HS-5 (cell line): ENCODE results near the gene KLHL13.
"Not testable (repeated sequence)": the region's sequence is repeated elsewhere in the genome, so short reads cannot be mapped to it uniquely, and the experiment has no call there.

Experiments
- DNase-seq: peaks from one replicate; pipeline ENCODE4 v3.0.0-alpha.2; 2012; ENCODE audit warnings: low read depth

KLHL13 gene

DNA sequence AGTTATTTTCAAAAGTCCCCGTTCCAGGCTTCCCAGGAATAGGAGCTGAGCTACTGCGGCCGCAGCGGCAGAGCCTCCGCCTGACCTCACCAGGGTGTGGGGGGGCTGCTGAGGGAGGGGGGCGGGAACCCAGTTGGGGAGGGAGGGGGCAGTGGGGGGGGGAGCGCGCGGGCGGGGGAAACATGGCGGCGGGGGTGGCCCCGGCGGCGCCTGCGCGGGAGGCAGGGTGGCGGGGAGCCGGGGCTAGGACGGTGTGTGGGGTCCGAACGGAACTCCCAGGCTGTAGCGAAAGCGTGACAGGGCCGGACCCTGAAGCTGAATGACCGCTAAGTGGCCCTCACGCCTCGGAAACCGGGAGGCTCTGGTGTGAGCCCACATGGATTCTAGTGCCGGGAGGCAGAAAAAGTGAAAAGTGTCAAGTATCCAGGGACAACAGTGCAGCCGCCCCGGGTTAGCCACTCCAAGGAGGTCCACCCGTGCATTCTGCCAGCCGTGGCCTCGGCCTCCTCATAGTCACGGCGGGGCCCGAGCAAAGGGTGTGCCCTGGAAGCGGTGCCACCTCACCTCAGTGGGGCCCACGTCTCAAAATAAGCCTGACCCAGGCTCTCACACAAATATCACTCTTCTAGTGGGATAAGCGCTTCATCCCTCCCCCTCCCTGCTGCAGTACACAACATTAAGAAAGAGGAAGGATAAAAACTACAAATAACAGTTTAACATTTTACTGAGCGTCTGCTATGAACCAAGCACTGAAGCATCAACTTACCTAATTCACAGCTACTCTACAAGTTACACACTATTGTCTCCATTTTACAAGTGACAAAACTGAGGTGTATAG lies at the start of gene KLHL13:
KLHL13 (minus strand) TSS at position 98 of the 838 bp plus-strand sequence. CDS start 88,337 bp downstream, outside the sequence.
- no peak for DNase-seq

DNA sequence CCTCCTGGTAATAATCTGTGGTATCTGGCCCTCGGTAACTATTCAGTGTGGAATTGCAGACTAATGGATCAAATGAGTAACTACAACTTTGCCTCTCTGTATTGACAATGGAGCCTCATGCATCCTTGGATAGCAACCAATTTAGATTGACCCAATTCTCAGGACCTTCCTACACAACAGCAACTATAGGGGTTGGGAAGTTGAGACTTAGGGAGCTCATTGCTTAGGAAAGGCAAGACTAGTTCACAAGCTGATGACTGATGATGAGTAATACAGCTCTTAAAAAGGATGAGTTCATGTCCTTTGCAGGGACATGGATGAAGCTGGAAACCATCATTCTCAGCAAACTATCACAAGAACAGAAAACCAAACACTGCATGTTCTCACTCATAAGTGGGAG lies 47.5 kb upstream of the KLHL13 start:
- no peak for DNase-seq

DNA sequence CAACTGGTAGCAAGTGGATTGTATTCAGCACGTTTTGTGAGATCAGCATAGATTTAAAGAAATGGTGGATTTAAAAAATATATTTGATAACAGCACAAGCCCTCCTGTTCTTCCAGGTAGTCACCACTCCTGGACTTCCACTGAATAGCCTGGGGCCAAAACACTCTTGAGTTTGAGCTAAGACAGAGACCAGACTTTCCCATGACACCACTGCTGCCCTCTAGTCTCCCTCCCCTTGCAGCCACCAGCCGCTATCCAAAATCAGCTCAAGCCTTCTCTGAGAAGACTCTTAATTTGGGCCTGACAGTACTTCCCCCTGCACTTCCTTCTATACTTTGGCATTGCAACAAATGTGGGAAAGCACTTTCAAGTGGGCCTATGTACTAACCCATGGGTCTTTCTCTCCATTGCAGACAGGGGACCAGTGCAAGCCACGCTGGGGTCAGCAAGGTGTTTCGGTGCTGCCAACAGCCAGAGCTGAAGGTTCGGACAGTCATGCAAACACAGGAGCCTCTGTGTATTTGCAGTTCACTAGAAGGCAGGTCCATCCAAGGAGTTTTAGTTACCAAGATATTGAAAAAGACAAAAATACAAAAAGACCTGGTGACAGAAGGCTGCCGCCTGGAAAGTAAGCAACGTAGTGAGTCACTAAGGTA lies 40.5 kb upstream of the KLHL13 start:
- no peak for DNase-seq

DNA sequence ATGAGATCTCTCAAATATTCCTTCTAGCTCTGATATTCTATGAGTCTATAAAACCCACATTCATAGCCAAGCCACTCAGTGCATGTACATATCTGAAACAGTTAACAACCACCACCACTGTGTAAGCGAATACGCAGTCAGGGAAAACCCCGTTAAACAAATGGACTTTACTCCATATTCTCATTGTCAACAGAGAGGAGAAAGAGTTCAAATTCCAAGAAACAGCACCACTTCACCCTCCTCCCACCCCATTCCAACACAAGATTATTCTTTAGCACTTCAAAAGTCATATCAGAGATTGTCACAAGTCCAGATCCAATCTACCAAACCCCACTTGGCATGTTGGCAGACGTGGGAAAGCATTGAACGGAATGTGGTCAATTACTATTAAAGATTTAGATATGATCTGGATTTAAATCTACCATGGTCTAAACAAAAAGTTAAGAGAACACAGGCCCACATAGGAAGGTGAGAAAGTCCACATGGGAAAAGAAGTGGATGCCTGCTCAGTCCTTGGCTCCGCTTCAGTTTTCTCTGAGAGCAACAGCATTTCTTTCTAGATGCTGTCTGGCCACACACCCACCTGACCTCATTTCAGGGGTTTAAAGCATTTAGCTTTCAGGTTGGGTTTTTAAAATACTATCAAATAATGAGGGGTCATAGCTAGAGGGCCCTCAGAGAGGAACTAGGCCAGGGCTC lies 39.8 kb upstream of the KLHL13 start:
- DNase-seq = no peak

GRCh38 chrX:118153270-118153669 lies 36.7 kb upstream of the KLHL13 start:
- DNase-seq = no peak

DNA sequence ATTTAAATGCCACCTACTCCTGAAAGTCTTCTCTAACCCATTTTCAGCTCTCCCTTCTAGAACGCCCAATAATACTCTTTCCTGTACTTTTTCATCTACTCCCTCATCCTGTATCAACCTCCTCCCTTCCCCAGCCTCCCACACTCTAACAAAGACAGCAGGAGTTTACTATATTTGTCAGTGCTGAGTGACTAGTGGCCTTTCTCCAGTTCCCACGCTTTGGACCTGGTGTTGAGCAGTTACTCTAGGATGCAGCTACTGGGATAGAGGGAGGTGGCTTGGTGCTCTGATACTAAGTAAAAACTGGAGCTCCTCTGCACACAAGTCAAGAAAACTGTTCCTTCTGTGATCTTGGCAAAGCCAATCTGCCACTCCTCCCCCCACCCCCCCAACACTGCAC lies 36.1 kb upstream of the KLHL13 start:
- DNase-seq = no peak

- DNase-seq = no peak
Measured at GRCh38 chrX:118148737-118149136, 32.1 kb upstream of the KLHL13 start.

- DNase-seq = not testable (repeated sequence)
Measured at GRCh38 chrX:118147771-118148170, 31.2 kb upstream of the KLHL13 start.

DNA sequence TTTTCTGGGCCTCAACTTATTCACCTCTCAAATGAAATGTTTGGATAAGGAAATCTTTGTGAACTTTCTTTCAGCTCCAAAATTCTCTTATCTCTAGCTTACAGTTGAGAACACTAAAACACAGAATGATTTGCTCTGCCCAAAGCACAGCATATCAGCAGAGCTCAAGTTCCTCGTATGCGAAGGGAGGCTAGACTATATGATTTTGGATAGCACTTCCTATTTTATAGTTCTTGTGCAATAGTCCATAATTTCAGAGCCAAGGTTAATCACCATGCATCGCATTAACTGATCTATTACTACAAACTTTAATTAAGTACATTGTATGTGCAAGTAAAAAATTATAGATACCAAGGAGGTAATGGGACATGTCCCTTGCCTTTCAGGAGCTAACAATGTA lies 27.0 kb upstream of the KLHL13 start:
- no peak for DNase-seq

GRCh38 chrX:118131336-118131735 lies 14.7 kb upstream of the KLHL13 start:
- DNase-seq = no peak

DNA sequence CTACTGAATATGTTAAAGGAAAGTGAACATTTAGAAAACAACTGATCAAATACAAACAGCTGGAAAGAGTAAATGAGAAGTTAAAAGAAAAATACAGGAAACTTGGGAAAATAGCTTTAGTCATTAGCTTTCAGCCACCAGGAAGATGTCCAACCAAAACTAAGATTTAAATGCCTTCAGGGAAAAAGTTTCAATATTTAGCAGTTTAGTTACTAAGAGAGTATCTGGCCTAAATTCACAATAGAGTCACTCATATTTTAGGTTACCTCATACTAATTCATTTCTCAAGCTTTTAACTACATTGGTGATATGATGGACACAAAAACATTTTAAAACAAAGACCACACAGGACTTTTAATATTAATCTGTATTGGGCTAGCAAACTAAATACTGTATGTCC lies 13.1 kb upstream of the KLHL13 start:
- DNase-seq = no peak

DNA sequence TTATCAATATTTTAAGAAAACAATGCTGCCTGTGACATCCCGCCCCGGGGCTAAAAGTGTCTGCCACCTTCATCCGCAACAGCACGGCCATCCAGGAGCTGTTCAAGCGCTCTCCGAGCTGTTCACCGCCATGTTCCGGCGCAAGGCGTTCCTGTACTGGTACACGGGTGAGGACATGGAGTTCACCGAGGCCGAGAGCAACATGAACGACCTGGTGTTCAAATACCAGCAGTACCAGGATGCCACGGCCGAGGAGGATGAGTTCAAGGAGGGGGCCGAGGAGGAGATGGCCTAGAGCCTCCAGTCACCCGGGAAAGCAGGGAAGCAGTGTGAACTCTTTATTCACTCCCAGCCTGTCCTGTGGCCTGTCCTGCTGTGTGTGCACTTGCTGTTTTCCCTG lies 12.1 kb upstream of the KLHL13 start:
- no peak for DNase-seq

DNA sequence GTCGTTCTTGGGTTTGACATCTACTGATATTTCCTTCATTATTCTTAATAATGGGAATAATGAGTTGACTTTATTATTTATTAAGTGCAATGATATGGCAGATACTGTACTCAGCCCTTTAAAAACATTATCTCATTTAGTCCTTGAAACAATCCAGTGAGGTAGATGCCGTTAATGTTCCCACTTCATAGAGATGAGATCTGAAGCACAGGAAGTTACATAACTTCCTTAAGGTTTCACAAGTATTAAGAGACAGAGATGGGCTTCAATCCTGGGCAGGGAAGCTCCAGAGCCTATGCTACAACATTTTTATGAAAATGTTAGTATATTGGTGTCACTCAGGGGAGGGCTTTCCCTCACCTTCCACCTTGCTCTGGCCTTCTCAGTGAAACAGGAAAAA lies 9.7 kb upstream of the KLHL13 start:
- DNase-seq = no peak

GRCh38 chrX:118124243-118124642 lies 7.6 kb upstream of the KLHL13 start:
- not testable (repeated sequence) for DNase-seq

- no peak for DNase-seq
Measured at GRCh38 chrX:118117741-118118140, 1.1 kb upstream of the KLHL13 start.

DNA sequence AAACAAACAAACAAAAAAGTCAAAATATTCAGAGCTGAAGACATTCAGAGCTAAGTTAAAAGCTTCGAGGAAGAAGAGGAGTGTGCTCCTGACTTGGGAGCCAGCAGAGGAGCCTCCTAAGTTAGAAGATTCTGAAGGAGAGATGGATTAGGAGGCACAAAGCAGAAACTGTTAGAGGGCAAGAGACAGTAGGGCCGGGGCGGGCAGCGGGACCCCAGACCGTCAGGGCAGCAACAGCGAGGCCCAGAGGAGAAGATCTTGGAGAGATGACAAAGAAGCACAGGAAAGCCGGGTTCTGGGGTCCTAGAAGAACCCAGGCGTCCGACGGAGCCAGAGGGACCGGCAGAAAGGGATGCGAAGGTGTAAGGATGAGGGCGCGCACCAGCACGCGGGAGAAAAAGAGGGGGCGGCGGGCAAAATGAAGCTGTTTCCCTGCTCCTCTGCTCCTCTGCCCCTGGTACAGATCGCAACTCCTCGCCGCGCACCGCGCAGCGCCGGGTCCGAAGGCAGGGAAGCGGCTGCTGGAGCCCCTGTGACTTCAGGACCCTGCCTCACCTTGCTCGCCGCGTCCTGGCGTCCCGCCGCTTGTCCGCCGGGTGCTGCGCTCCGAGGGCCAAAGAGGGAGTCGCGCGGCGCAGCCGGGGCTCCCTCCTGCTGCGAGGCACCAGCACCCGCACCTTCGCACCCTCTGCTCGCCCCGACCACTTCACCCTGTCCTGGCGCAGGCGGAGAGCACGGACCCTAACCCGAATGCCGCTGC lies 477 bp downstream of the KLHL13 start:
- DNase-seq = no peak

DNA sequence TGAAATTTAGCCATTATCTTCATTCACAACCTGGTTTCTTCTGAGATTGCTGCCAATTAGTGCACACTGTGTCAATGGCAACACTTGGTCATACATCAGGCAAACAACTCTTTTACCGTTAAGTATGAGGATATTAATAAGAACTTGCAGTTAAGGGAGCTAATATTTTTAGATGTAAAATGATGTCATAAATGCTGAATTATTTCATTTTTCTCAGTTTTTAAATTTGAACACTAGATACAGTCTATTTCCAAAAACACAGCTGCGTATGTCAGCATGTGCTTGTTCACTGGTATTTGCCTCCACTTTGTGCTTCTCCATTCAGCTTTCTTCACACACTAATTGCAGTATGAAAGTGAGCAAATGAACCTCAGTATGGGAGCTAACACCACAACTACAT lies 1.6 kb downstream of the KLHL13 start:
- no peak for DNase-seq

DNA sequence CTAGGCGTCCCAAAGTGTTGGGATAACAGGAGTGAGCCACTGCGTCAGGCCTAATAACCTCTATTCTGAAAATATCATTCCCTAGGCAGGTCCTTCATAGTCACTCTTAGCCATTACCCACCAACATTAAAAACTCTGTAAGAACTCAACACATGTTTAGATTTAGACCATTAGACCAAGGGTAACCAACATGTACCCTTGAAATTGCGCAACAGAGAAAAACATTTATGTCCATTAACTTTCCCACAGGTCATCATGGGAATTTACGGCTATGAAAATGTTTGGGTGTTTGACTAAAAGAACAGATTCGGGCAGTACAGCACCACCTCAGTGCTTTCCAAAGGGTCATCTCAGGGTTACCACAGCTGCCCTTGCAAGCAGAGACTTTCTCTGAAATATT lies 7.5 kb downstream of the KLHL13 start:
- no peak for DNase-seq

DNA sequence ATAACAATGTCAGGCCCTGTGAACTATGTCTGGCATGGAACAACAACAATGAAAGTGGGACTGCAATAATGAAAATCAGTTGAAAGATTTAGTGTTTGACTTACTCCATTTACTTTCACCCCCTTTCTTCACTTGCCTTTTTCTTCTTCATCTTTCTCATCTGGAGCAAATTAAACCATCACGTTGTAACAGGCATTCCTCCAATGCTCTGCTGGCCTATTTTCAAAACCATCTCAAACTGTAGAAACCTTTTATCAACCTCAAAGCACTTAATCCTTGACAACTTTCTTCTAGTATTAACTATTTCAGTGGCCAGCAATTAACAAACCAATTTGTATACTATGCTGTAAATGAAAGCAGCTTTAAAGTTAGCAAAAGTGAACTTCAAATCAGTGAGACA lies 8.3 kb downstream of the KLHL13 start:
- no peak for DNase-seq

GRCh38 chrX:118100091-118100490 lies 16.5 kb downstream of the KLHL13 start:
- DNase-seq = no peak

- DNase-seq = no peak
Measured at GRCh38 chrX:118088084-118088483, 28.5 kb downstream of the KLHL13 start.

DNA sequence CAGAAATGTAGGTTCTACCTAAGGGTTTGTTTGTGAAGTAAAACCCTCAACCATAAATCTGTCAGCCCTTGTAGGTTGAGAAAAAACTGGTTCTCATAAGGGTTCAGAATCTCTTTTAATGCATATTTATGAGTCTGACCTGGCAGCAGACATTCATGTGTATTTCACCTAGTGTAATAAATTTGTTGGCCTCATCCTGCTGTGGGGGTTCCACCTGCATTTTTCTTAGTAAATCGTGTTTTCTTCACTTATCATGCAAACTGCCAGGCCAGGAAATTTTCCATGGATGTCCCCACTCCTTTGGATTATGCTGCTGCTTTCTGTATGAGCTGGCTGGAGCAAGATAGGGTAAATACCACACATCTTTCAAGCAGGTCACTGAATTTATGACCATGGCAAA lies 42.4 kb downstream of the KLHL13 start:
- no peak for DNase-seq
